ENCODE data around the gene DAZAP1. TPM values are rescaled to one million over a fixed set of nuclear protein-coding genes. Genes with fewer than 3 reads are reported as not detected.

Gene DAZAP1
- total RNA-seq, 1 donor from 2014 or later, result 27.1 TPM

DNA sequence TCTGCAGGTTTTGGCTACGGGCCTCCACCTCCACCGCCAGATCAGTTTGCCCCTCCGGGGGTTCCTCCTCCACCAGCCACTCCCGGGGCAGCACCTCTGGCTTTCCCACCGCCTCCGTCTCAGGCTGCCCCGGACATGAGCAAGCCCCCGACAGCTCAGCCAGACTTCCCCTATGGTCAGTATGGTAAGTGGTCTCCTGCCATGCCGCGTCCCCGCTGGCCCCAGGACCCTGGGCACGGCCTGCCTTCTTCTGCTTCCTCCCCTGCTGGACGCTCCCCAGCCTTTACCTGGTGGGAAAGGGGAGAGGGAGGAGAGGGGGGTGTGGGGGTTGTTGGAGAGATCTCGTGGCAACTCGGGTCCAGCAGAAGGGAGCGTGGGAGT, 25.1 kb downstream of the DAZAP1 start:
- Histone ChIP-seq H3K9me3 (ENCODE audit: control insufficient read depth in 3 of 3, low read length in 3 of 3) (no peaks in the 10 kb centered on the region), H3K4me3 (ENCODE audit: low read length in 3 of 3) (no peak overlapping the region), H3K36me3 (ENCODE audit: control insufficient read depth in 3 of 3, insufficient read depth in 3 of 3, low read length in 3 of 3) (peaks cover 54 to 56% (median 55%) of the 10 kb centered on the region in 3 donors), H3K27me3 (ENCODE audit: control insufficient read depth in 3 of 3, insufficient read depth in 3 of 3, low read length in 3 of 3) (no peaks in the 10 kb centered on the region), H3K27ac (ENCODE audit: low read depth, low read length) (no peak overlapping the region), H3K9ac (ENCODE audit: low read depth in 1 of 3, low read length in 3 of 3) (no peak overlapping the region), H3K4me1 (ENCODE audit: control insufficient read depth in 3 of 3, insufficient read depth in 3 of 3, low read length in 3 of 3) (peaks cover 4 to 8% (median 4%) of the 10 kb centered on the region in 3 donors)

DNA sequence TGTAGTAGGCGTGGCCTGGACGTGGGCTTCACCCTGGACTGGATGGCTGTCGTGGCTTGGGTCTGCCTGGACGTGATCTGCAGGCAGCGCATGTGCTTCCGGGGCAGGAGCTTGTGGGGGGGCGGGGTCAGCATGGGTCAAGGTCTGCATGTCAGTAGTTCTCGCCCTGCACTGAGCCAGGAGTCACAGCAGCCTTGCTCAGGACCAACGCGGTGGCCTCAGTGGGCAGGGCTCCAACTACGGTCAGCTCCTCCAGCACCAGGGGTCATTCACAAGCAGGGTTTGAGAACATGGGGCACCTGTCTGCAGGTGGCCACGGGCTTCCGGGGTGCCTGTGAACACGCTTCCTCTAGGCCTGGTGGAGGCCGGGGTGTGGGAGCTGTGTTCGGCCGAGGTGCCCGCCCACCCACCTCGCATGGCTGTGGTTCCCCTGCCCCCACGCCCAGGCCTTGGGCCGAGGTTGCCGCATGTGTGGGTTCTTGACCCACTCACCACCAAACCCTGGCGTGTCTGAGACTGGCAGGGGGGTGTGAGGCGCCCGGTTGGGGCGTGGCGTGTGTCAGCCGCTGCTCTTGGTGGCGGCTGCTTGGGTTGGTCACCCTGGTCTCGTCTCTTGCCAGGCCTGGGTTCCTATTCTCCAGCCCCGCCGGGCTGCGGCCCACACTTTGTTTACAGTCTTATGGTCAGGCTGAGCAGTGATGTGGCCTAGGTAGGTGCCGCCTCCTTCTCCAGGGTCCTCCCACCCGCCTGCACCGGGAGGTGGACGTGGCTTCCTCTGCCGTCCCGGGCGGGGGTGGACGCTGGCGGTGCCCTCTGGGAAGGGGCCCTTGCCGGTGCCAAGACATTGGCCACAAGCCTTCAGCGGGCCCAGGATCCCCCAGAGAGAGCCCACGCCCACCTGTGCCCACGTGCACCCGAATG, 26.0 kb downstream of the DAZAP1 start:
- Histone ChIP-seq H3K27ac (ENCODE audit: low read depth, low read length) (no peak overlapping the region), H3K36me3 (ENCODE audit: control insufficient read depth in 3 of 3, insufficient read depth in 3 of 3, low read length in 3 of 3) (peaks cover 48 to 52% (median 50%) of the 10 kb centered on the region in 3 donors), H3K4me3 (ENCODE audit: low read length in 3 of 3) (no peak overlapping the region), H3K27me3 (ENCODE audit: control insufficient read depth in 3 of 3, insufficient read depth in 3 of 3, low read length in 3 of 3) (no peaks in the 10 kb centered on the region), H3K9me3 (ENCODE audit: control insufficient read depth in 3 of 3, low read length in 3 of 3) (no peaks in the 10 kb centered on the region), H3K9ac (ENCODE audit: low read depth in 1 of 3, low read length in 3 of 3) (no peak overlapping the region), H3K4me1 (ENCODE audit: control insufficient read depth in 3 of 3, insufficient read depth in 3 of 3, low read length in 3 of 3) (peaks cover 8 to 14% (median 8%) of the 10 kb centered on the region in 3 donors)

DNA sequence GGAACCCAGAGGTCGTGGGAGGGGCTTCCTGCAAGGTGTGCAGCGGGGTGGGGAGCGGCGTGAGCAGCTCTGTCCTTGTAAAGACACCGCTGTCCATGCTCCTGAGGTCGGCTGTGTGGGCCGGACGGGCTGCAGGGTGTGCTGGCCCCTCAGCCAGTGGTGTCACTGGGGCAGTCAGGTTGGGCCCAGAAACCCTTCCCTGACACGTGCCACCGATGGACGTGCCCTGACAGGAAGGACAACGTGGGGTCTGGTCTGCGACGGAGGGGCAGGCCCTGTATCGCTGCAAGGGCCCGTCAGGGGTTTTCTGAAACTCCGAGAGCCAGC, 26.6 kb downstream of the DAZAP1 start:
- H3K9ac ChIP-seq (ENCODE audit: low read depth in 1 of 3, low read length in 3 of 3), result no peak overlapping the region
- no peak overlapping the region for H3K27ac ChIP-seq (ENCODE audit: low read depth, low read length)
- H3K9me3 ChIP-seq (ENCODE audit: control insufficient read depth in 3 of 3, low read length in 3 of 3), result no peaks in the 10 kb centered on the region
- H3K36me3 ChIP-seq (ENCODE audit: control insufficient read depth in 3 of 3, insufficient read depth in 3 of 3, low read length in 3 of 3), result peaks cover 42 to 48% (median 47%) of the 10 kb centered on the region in 3 donors
- H3K4me1 ChIP-seq (ENCODE audit: control insufficient read depth in 3 of 3, insufficient read depth in 3 of 3, low read length in 3 of 3), result peaks cover 8 to 15% (median 10%) of the 10 kb centered on the region in 3 donors
- H3K27me3 ChIP-seq (ENCODE audit: control insufficient read depth in 3 of 3, insufficient read depth in 3 of 3, low read length in 3 of 3), result no peaks in the 10 kb centered on the region
- no peak overlapping the region for H3K4me3 ChIP-seq (ENCODE audit: low read length in 3 of 3)

DNA sequence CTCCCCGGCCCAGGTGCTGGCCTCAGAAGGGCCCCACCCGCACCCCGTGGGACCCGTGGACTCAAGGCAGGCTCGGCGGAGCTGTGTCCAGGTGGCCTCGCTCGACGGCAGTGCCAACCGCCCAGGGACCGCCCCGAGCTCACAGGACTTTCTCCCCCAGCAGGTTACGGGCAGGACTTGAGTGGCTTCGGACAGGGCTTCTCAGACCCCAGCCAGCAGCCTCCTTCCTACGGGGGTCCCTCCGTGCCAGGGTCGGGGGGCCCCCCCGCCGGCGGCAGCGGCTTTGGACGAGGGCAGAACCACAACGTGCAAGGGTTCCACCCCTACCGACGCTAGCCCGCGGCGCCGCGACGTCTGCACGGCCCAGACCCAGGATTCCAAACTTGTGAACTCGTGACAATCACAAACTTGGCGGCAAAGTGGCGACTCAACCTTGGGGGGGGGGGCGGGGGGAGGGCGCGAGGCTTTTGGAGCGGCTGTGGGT, 27.2 kb downstream of the DAZAP1 start:
- H3K4me3 ChIP-seq (ENCODE audit: low read length in 3 of 3), result no peak overlapping the region
- H3K9ac ChIP-seq (ENCODE audit: low read depth in 1 of 3, low read length in 3 of 3), result no peak overlapping the region
- H3K36me3 ChIP-seq (ENCODE audit: control insufficient read depth in 3 of 3, insufficient read depth in 3 of 3, low read length in 3 of 3), result peaks cover 38 to 45% (median 43%) of the 10 kb centered on the region in 3 donors
- peaks cover 13 to 21% (median 16%) of the 10 kb centered on the region in 3 donors for H3K4me1 ChIP-seq (ENCODE audit: control insufficient read depth in 3 of 3, insufficient read depth in 3 of 3, low read length in 3 of 3)
- H3K27ac ChIP-seq (ENCODE audit: low read depth, low read length), result no peak overlapping the region
- H3K9me3 ChIP-seq (ENCODE audit: control insufficient read depth in 3 of 3, low read length in 3 of 3), result no peaks in the 10 kb centered on the region
- no peaks in the 10 kb centered on the region for H3K27me3 ChIP-seq (ENCODE audit: control insufficient read depth in 3 of 3, insufficient read depth in 3 of 3, low read length in 3 of 3)

DNA sequence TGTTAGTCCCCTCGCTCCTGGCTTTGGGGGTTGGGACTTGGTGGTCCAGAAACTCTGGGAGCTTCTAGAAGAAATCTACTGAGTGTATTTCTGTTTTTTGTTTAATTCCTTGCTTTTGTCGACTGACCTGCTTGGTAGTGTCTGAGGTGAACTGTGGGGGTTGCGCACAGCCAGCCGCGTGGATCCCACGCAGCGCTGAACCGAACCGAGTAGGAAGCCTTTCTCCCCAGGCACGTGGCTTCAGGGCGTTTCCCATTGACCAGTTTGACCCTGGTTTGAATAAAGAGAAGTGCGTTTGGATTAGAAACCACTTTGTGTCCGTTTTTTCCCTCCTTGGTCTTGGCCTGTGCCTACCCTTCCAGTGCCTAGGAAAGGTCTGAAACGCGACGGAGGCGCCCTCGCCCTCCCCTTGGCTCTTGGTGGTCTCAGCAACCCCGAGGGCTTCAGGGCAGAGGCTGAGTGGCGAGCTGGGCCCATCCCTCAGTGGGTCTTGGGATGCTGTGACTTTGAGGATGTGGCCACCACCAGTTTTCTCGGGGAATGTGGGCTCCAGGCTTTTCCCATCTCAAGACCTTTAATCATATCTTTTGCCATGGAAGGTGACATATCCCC, 28.1 kb downstream of the DAZAP1 start:
- Histone ChIP-seq H3K9me3 (ENCODE audit: control insufficient read depth in 3 of 3, low read length in 3 of 3) (no peaks in the 10 kb centered on the region), H3K4me3 (ENCODE audit: low read length in 3 of 3) (no peak overlapping the region), H3K36me3 (ENCODE audit: control insufficient read depth in 3 of 3, insufficient read depth in 3 of 3, low read length in 3 of 3) (peaks cover 40 to 45% (median 44%) of the 10 kb centered on the region in 3 donors), H3K27me3 (ENCODE audit: control insufficient read depth in 3 of 3, insufficient read depth in 3 of 3, low read length in 3 of 3) (no peaks in the 10 kb centered on the region), H3K4me1 (ENCODE audit: control insufficient read depth in 3 of 3, insufficient read depth in 3 of 3, low read length in 3 of 3) (peaks cover 14 to 30% (median 23%) of the 10 kb centered on the region in 3 donors), H3K27ac (ENCODE audit: low read depth, low read length) (no peak overlapping the region), H3K9ac (ENCODE audit: low read depth in 1 of 3, low read length in 3 of 3) (no peak overlapping the region)

DNA sequence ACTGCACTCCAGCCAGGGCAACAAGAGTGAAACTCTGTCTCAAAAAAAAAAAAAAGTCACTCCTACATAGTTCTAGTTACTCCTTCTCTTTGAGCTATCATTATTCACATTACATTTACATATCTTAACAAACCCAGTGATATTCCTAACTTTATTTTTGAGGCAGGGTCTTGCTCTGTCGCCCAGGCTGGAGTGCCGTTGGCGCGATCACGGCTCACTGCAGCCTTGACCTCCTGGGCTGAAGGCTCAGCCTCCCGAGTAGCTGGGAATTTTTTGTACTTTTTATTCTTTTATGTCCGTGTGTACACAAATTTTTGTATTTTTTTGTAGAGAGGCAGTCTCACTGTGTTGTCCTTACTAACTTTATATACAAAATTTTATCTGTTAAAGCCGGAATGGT, 30.2 kb downstream of the DAZAP1 start:
- Histone ChIP-seq H3K9ac (ENCODE audit: low read depth in 1 of 3, low read length in 3 of 3) (peak overlapping the region in 2 of 3 donors; percentile 65 to 79), H3K27ac (ENCODE audit: low read depth, low read length) (no peak overlapping the region), H3K4me1 (ENCODE audit: control insufficient read depth in 3 of 3, insufficient read depth in 3 of 3, low read length in 3 of 3) (peaks cover 14 to 37% (median 27%) of the 10 kb centered on the region in 3 donors), H3K27me3 (ENCODE audit: control insufficient read depth in 3 of 3, insufficient read depth in 3 of 3, low read length in 3 of 3) (no peaks in the 10 kb centered on the region), H3K36me3 (ENCODE audit: control insufficient read depth in 3 of 3, insufficient read depth in 3 of 3, low read length in 3 of 3) (peaks cover 44 to 49% (median 46%) of the 10 kb centered on the region in 3 donors), H3K4me3 (ENCODE audit: low read length in 3 of 3) (peak overlapping the region; percentile 67 to 94 (median 94)), H3K9me3 (ENCODE audit: control insufficient read depth in 3 of 3, low read length in 3 of 3) (no peaks in the 10 kb centered on the region)

DNA sequence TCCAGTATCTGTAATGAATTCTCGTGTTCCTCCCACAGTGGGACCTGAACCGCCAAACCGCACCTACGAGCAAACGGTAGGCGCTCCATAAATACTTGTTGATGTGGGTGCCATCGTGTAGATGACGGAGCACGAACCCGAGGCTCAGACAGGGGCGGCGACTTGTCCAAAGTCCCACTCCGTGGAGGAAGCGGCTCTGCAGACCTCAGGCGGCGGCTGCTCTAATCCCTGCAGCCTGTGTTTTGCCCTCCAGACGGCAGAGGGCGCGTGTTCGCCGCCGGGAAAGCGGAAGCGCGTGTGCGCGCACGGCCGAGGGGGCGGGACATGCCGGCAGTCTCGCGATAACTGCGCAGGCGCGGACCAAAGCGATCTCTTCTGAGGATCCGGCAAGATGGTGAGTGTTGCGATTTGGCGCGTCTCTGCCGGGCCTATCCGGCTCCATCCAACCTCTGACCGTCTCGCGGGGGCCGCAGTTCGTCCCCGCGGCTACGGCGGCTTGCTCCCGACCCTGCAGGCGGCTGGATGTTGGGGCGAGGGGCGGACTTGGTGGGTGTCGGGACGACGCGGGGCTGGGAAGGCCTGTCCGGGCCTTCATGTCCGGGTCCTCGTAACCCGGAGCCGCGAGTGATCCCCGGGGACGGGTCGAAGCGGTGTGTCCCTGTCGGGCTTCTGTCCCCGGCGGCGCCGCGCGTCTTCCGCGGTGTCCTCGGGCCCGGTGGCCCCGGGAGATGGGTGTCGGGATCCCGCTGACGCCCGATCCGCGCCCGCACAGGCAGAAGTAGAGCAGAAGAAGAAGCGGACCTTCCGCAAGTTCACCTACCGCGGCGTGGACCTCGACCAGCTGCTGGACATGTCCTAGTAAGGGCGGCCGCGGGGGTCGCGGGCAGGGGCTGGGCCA, 30.9 kb downstream of the DAZAP1 start, which contains the start of gene RPS15:
TSS of gene RPS15 (plus strand) at position 362 of the 898 bp plus-strand sequence. CDS start at position 392, 30 bp downstream.
- Histone ChIP-seq H3K36me3 (ENCODE audit: control insufficient read depth in 3 of 3, insufficient read depth in 3 of 3, low read length in 3 of 3) (peaks cover 37 to 44% (median 40%) of the 10 kb centered on the region in 3 donors), H3K9ac (ENCODE audit: low read depth in 1 of 3, low read length in 3 of 3) (peak within 1 kb of the TSS; percentile 92 to 94 (median 93)), H3K4me3 (ENCODE audit: low read length in 3 of 3) (peak within 1 kb of the TSS; percentile 78 to 94 (median 94)), H3K27me3 (ENCODE audit: control insufficient read depth in 3 of 3, insufficient read depth in 3 of 3, low read length in 3 of 3) (no peaks in the 10 kb centered on the region), H3K27ac (ENCODE audit: low read depth, low read length) (peak within 1 kb of the TSS; percentile 84), H3K9me3 (ENCODE audit: control insufficient read depth in 3 of 3, low read length in 3 of 3) (no peaks in the 10 kb centered on the region), H3K4me1 (ENCODE audit: control insufficient read depth in 3 of 3, insufficient read depth in 3 of 3, low read length in 3 of 3) (peaks cover 14 to 37% (median 27%) of the 10 kb centered on the region in 3 donors)

DNA sequence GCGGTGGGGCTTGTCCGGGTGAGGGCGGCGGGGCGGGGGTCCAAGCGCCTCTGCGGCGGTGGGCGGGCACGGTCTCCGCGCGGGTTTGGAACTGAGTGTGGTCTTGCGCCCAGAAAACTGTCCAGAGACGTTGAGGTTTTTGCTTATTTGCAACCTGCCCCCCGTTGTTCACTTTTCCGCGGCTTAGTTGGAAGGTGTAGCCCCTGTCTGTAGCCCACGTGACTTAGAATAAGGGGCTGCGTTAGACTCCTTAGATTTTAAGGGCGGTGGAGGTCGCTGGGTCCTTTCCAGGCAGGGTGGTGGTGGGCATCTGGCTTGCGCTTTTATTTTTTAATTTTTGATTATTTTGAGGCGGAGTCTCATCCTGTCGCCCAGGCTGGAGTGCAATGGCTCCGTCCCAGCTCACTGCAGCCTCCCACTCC, 31.6 kb downstream of the DAZAP1 start:
- H3K9ac ChIP-seq (ENCODE audit: low read depth in 1 of 3, low read length in 3 of 3), result peak overlapping the region; percentile 92 to 94 (median 93)
- no peaks in the 10 kb centered on the region for H3K9me3 ChIP-seq (ENCODE audit: control insufficient read depth in 3 of 3, low read length in 3 of 3)
- peaks cover 14 to 37% (median 27%) of the 10 kb centered on the region in 3 donors for H3K4me1 ChIP-seq (ENCODE audit: control insufficient read depth in 3 of 3, insufficient read depth in 3 of 3, low read length in 3 of 3)
- H3K27ac ChIP-seq (ENCODE audit: low read depth, low read length), result peak overlapping the region; percentile 84
- H3K4me3 ChIP-seq (ENCODE audit: low read length in 3 of 3), result peak overlapping the region; percentile 78 to 94 (median 94)
- H3K36me3 ChIP-seq (ENCODE audit: control insufficient read depth in 3 of 3, insufficient read depth in 3 of 3, low read length in 3 of 3), result peaks cover 30 to 38% (median 34%) of the 10 kb centered on the region in 3 donors
- H3K27me3 ChIP-seq (ENCODE audit: control insufficient read depth in 3 of 3, insufficient read depth in 3 of 3, low read length in 3 of 3), result no peaks in the 10 kb centered on the region

Measured in skeletal muscle tissue (tissue), 4 donors.